ENCODE results near the gene DLL3.

DNA sequence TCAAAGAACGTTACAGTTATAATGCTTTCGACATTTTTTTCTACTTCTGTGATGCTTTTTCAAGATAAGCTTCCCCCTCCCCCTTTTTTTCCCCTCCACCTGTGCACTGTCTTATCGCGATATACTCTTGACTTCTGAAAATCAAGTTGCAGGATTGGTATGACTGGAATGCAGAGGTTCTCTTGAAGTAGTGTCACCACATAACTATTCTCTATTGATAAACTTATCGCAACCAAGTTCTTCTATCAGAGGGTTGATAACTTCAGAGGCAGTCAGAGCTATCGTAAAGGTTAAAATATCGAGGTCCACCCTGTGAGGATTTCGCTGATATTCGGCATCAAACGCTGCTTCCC, 40.4 kb downstream of the DLL3 start:
- TF ChIP-seq, protein P1, sequence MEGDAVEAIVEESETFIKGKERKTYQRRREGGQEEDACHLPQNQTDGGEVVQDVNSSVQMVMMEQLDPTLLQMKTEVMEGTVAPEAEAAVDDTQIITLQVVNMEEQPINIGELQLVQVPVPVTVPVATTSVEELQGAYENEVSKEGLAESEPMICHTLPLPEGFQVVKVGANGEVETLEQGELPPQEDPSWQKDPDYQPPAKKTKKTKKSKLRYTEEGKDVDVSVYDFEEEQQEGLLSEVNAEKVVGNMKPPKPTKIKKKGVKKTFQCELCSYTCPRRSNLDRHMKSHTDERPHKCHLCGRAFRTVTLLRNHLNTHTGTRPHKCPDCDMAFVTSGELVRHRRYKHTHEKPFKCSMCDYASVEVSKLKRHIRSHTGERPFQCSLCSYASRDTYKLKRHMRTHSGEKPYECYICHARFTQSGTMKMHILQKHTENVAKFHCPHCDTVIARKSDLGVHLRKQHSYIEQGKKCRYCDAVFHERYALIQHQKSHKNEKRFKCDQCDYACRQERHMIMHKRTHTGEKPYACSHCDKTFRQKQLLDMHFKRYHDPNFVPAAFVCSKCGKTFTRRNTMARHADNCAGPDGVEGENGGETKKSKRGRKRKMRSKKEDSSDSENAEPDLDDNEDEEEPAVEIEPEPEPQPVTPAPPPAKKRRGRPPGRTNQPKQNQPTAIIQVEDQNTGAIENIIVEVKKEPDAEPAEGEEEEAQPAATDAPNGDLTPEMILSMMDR (conservative IDR thresholded peaks at IDR 0.05 in 1 of 2, IDR thresholded peaks at IDR 0.05 in 1 of 2; ENCODE audit: extremely low read depth in 1 of 2, insufficient read depth in 1 of 2, low read depth in 1 of 2, low read length in 2 of 2), result no peak
- TF ChIP-seq EZH2 (IDR thresholded peaks at IDR 0.05; ENCODE audit: borderline replicate concordance, low read length), result no peak

Measured in mammary epithelial cell (primary cell).